H1 (cell line): ENCODE results near the gene BAIAP2.

Source experiments
- ATF3 ChIP-seq: IDR thresholded peaks from 2 replicates; pipeline ENCODE4 v1.6.1; 2011; ENCODE audit warnings: low read depth, mild to moderate bottlenecking, low read length; ENCODE audit not compliant: insufficient read depth
- CHD1 ChIP-seq: IDR thresholded peaks from 2 replicates; pipeline ENCODE4 v1.6.1; 2012; ENCODE audit warnings: low read depth, low read length, improper control_type of control experiment
- CTCF ChIP-seq, 3 experiments: IDR thresholded peaks; 1 replicate in 2 of 3; 2 replicates in 1 of 3; pipeline versions ENCODE4 v1.5.1 to v1.6.1; 2011; ENCODE audit warnings: low read length in 3 of 3, mild to moderate bottlenecking in 3 of 3, inconsistent platforms in 2 of 3, low read depth in 1 of 3, moderate library complexity in 1 of 3; ENCODE audit not compliant: insufficient read depth in 1 of 3; ENCODE audit errors: control extremely low read depth in 1 of 3
- EZH2 ChIP-seq: fragments of 200-600 bp; sonication (generic); IDR thresholded peaks from 2 replicates; pipeline ENCODE4 v1.7.1; 2012; ENCODE audit warnings: low read depth, mild to moderate bottlenecking, moderate library complexity, low read length, inconsistent platforms; ENCODE audit not compliant: severe bottlenecking
- JUND ChIP-seq: IDR thresholded peaks from 2 replicates; pipeline ENCODE4 v1.6.1; 2011; ENCODE audit warnings: mild to moderate bottlenecking, improper control_type of control experiment, low read length
- POLR2A ChIP-seq, 2 experiments: IDR thresholded peaks; 1 replicate in 1 of 2; 2 replicates in 1 of 2; pipeline ENCODE4 v1.6.1; 2011; ENCODE audit warnings: low read depth in 2 of 2, low read length in 2 of 2, mild to moderate bottlenecking in 2 of 2; ENCODE audit errors: control extremely low read depth in 1 of 2
- POLR2AphosphoS5 ChIP-seq: IDR thresholded peaks from 2 replicates; pipeline ENCODE4 v1.6.1; 2011; ENCODE audit warnings: low read depth, low read length
- RAD21 ChIP-seq, 2 experiments: IDR thresholded peaks in 1 of 2; conservative IDR thresholded peaks in 1 of 2; 2 replicates each; pipeline ENCODE4 v1.6.1; 2011; ENCODE audit warnings: low read depth in 2 of 2, low read length in 2 of 2, improper control_type of control experiment in 1 of 2, inconsistent platforms in 1 of 2, mild to moderate bottlenecking in 1 of 2, moderate library complexity in 1 of 2
- RXRA ChIP-seq: IDR thresholded peaks from 2 replicates; pipeline ENCODE4 v1.6.1; 2011; ENCODE audit warnings: low read depth, mild to moderate bottlenecking, low read length, moderate library complexity; ENCODE audit not compliant: insufficient read depth
- SAP30 ChIP-seq: fragments of 300-600 bp; sonication (generic); IDR thresholded peaks from 2 replicates; pipeline ENCODE4 v1.7.1; 2012; ENCODE audit warnings: low read length, moderate library complexity, mild to moderate bottlenecking, inconsistent platforms; ENCODE audit not compliant: insufficient read depth, insufficient replicate concordance
- SIN3A ChIP-seq, 2 experiments: IDR thresholded peaks in 1 of 2; conservative IDR thresholded peaks in 1 of 2; 2 replicates each; pipeline ENCODE4 v1.6.1; 2011 to 2012; ENCODE audit warnings: low read length in 2 of 2, improper control_type of control experiment in 1 of 2, low read depth in 1 of 2, mild to moderate bottlenecking in 1 of 2
- SP1 ChIP-seq: IDR thresholded peaks from 2 replicates; pipeline ENCODE4 v1.6.1; 2011; ENCODE audit warnings: low read depth, low read length
- TAF1 ChIP-seq: IDR thresholded peaks from 2 replicates; pipeline ENCODE4 v1.6.1; 2011; ENCODE audit warnings: mild to moderate bottlenecking, low read depth, low read length
- TAF7 ChIP-seq: optimal IDR thresholded peaks from 2 replicates; pipeline ENCODE3; 2011; ENCODE audit warnings: low read depth, mild to moderate bottlenecking, inconsistent platforms, low read length, moderate library complexity, borderline replicate concordance

GRCh38 chr17:81049372-81049911 is 14.5 kb downstream of the BAIAP2 start:
- TF ChIP-seq SAP30 = no peak
- 0 out of 4 replicates have a peak, but pooled peaks of 1 of the 3 experiments have one; percentile 2 for TF ChIP-seq CTCF (IDR thresholded peaks at IDR 0.05; ENCODE audit: control extremely low read depth in 1 of 3, insufficient read depth in 1 of 3, low read depth in 1 of 3, low read length in 3 of 3)
- no peak for TF ChIP-seq RAD21 (IDR thresholded peaks at IDR 0.05 in 1 of 2, conservative IDR thresholded peaks at IDR 0.05 in 1 of 2; ENCODE audit: low read depth in 2 of 2, low read length in 2 of 2)
- no peak for TF ChIP-seq SP1
- TF ChIP-seq TAF1 = no peak
- no peak for TF ChIP-seq EZH2
- no peak for TF ChIP-seq POLR2A (IDR thresholded peaks at IDR 0.05; ENCODE audit: control extremely low read depth in 1 of 2, low read depth in 2 of 2, low read length in 2 of 2)
- TF ChIP-seq POLR2AphosphoS5 = no peak
- TF ChIP-seq CHD1 = no peak
- no peak for TF ChIP-seq ATF3
- TF ChIP-seq SIN3A (conservative IDR thresholded peaks at IDR 0.05 in 1 of 2, IDR thresholded peaks at IDR 0.05 in 1 of 2; ENCODE audit: low read depth in 1 of 2, low read length in 2 of 2) = no peak
- no peak for TF ChIP-seq TAF7
- no peak for TF ChIP-seq JUND
- TF ChIP-seq RXRA = no peak
